HepG2 (cell line): ENCODE data around the gene MAP2K6.

Experiments used
- AGO1 ChIP-seq: fragments of 200-400 bp; formaldehyde crosslinking; IDR thresholded peaks from 2 replicates; pipeline ENCODE4 v1.6.1; 2017; ENCODE audit warnings: mild to moderate bottlenecking, low read depth, low read length, moderate library complexity; ENCODE audit not compliant: poor library complexity, severe bottlenecking
- CREB1 ChIP-seq, 2 experiments: fragments of 450-650 bp in 1 of 2; IDR thresholded peaks; 2 replicates each; pipeline ENCODE4 v1.6.1; 2016 to 2017; ENCODE audit warnings: control low read depth in 1 of 2, mild to moderate bottlenecking in 1 of 2, missing compliant biosample characterization in 1 of 2, missing genetic modification characterization in 1 of 2
- HDAC6 ChIP-seq: fragments of 200-600 bp; sonication (generic); IDR thresholded peaks from 2 replicates; pipeline ENCODE4 v1.7.0; 2017; ENCODE audit warnings: mild to moderate bottlenecking, antibody characterized with exemption, low read length, low read depth
- SYNCRIP ChIP-seq: fragments of 200-400 bp; formaldehyde crosslinking; IDR thresholded peaks from 2 replicates; pipeline ENCODE4 v1.6.1; 2018; ENCODE audit warnings: mild to moderate bottlenecking, low read depth, low read length; ENCODE audit not compliant: insufficient read depth
- ZNF30 ChIP-seq: sonication (generic); formaldehyde crosslinking; IDR thresholded peaks from 2 replicates; pipeline ENCODE4 v1.5.0; 2020; ENCODE audit warnings: mild to moderate bottlenecking, missing genetic modification reagents
- ZNF672 ChIP-seq: sonication (generic); formaldehyde crosslinking; IDR thresholded peaks from 2 replicates; pipeline ENCODE4 v1.8.1; 2022; ENCODE audit warnings: missing genetic modification reagents
- TF ChIP-seq, protein P1 (sequence below): IDR thresholded peaks from 2 replicates; pipeline ENCODE4 v1.6.1; 2012; ENCODE audit warnings: low read depth, low read length, improper control_type of control experiment
- TF ChIP-seq, protein P2 (sequence below): IDR thresholded peaks from 2 replicates; pipeline ENCODE4 v1.6.1; 2016; ENCODE audit warnings: mild to moderate bottlenecking

DNA sequence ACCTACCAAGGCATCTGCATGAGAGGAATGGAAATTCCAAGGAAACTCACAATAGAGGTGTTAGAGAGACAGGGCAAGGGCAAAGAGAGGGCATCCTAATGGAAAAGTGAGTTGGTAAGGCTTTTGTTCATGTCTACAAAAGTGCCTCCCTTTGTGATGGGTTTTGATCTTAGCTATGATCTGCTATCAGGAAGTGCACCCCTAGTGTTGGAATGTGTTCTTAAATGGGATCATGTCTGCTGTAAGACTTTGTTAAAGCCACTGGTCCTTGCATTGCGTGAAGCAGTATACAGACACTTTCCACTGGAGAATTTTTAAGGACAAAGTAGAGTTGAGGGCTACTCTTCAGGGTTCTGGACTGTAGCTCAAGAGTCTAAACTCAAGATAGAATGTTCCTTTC, 92.0 kb downstream of the MAP2K6 start:
- TF ChIP-seq AGO1 (no peak), CREB1 (IDR thresholded peaks at IDR 0.05) (no peak), CREB1 (CRISPR knock-in tag; IDR thresholded peaks at IDR 0.05) (no peak), SYNCRIP (no peak), ZNF672 (CRISPR knock-in tag) (no peak), ZNF30 (CRISPR knock-in tag) (no peak), HDAC6 (no peak)
- TF ChIP-seq, protein P1, sequence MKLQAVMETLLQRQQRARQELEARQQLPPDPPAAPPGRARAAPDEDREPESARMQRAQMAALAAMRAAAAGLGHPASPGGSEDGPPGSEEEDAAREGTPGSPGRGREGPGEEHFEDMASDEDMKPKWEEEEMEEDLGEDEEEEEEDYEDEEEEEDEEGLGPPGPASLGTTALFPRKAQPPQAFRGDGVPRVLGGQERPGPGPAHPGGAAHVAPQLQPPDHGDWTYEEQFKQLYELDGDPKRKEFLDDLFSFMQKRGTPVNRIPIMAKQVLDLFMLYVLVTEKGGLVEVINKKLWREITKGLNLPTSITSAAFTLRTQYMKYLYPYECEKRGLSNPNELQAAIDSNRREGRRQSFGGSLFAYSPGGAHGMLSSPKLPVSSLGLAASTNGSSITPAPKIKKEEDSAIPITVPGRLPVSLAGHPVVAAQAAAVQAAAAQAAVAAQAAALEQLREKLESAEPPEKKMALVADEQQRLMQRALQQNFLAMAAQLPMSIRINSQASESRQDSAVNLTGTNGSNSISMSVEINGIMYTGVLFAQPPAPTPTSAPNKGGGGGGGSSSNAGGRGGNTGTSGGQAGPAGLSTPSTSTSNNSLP: peak; percentile 69
- TF ChIP-seq, protein P2, sequence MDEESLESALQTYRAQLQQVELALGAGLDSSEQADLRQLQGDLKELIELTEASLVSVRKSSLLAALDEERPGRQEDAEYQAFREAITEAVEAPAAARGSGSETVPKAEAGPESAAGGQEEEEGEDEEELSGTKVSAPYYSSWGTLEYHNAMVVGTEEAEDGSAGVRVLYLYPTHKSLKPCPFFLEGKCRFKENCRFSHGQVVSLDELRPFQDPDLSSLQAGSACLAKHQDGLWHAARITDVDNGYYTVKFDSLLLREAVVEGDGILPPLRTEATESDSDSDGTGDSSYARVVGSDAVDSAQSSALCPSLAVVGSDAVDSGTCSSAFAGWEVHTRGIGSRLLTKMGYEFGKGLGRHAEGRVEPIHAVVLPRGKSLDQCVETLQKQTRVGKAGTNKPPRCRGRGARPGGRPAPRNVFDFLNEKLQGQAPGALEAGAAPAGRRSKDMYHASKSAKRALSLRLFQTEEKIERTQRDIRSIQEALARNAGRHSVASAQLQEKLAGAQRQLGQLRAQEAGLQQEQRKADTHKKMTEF (CRISPR knock-in tag): no peak
